ENCODE results near the gene HEXB.

DNA sequence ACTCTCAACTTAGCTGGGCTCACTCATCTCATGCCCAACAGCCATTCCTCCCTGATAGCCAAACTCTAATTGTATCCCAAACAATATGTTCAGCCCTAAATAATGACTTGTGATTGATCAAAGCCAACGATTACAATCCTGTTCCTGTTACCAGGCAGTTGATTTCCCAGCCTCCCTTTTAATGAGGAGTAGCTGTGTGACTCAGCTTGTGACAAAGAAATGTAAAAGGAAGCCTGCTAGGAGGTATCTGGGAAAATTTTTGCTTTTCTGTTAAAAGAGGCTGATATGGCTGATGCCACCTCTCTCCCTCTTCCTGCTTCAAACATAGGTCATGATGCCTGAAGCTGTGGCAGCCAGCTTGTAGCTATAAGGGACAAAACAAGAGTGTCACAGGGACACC is 24.9 kb upstream of the HEXB start:
- TF ChIP-seq, protein P1, sequence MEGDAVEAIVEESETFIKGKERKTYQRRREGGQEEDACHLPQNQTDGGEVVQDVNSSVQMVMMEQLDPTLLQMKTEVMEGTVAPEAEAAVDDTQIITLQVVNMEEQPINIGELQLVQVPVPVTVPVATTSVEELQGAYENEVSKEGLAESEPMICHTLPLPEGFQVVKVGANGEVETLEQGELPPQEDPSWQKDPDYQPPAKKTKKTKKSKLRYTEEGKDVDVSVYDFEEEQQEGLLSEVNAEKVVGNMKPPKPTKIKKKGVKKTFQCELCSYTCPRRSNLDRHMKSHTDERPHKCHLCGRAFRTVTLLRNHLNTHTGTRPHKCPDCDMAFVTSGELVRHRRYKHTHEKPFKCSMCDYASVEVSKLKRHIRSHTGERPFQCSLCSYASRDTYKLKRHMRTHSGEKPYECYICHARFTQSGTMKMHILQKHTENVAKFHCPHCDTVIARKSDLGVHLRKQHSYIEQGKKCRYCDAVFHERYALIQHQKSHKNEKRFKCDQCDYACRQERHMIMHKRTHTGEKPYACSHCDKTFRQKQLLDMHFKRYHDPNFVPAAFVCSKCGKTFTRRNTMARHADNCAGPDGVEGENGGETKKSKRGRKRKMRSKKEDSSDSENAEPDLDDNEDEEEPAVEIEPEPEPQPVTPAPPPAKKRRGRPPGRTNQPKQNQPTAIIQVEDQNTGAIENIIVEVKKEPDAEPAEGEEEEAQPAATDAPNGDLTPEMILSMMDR (IDR thresholded peaks at IDR 0.05) = no peak
- TF ChIP-seq POLR2AphosphoS5 (IDR thresholded peaks at IDR 0.05) (no peak), POLR2A (IDR thresholded peaks at IDR 0.05) (no peak)

Data from transverse colon (tissue), 4 donors.